GM10248 (cell line): ENCODE measurements around the gene SELENOS.

Experiments
- CTCF ChIA-PET: fragments of 300-600 bp; sonication (Branson Sonifier 250); formaldehyde crosslinking; extraction: SDS; loops from one replicate; lab custom pipeline; 2021; ENCODE audit warnings: antibody characterized with exemption; lab: Yijun Ruan, JAX
- POLR2A ChIA-PET: fragments of 350-650 bp; sonication (Branson Sonifier 250); formaldehyde crosslinking; extraction: SDS; loops from one replicate; lab custom pipeline; 2020; ENCODE audit warnings: antibody characterized with exemption; lab: Yijun Ruan, JAX
- DNase-seq: peaks from one replicate; pipeline ENCODE4 v3.0.0; 2012; ENCODE audit errors: extremely low spot score
- CTCF ChIP-seq: IDR thresholded peaks from 2 replicates; pipeline ENCODE4 v1.5.1; 2012; ENCODE audit warnings: mild to moderate bottlenecking, low read depth; ENCODE audit errors: extremely low read depth, missing control alignments, control extremely low read depth

Gene SELENOS

GRCh38 chr15:101254157-101255050 is 22.9 kb downstream of the SELENOS start:
- DNase-seq: no peak
- TF ChIP-seq CTCF: no peak
- ChIA-PET POLR2A (no interaction called here), CTCF (interaction anchor here (0.8 to 6.4 kb wide), 9 partner anchors 9 to 246 kb away, joined by 3 to 70 read pairs (median 9); no protein-coding TSS in a partner anchor)

- CTCF ChIA-PET: interaction anchor here (1.3 to 6.4 kb wide), 5 partner anchors 110 to 237 kb away, joined by 3 to 70 read pairs (median 5); no protein-coding TSS in a partner anchor
- POLR2A ChIA-PET: interaction anchor here (1.4 kb wide), 1 partner anchor 10 kb away, joined by 8 read pairs; no protein-coding TSS in a partner anchor
Observed at GRCh38 chr15:101252836-101253235, 24.4 kb downstream of the SELENOS start.

GRCh38 chr15:101251830-101252820 is 25.2 kb downstream of the SELENOS start, which contains the start of gene CHSY1:
TSS of gene CHSY1 (minus strand) at chr15:101252048. CDS start at chr15:101251456, 592 bp downstream.
- ChIA-PET CTCF (interaction anchor here (0.6 to 6.4 kb wide), 16 partner anchors 9 to 245 kb away, joined by 3 to 70 read pairs (median 4); no protein-coding TSS in a partner anchor), POLR2A (interaction anchor here (0.6 to 1.4 kb wide), 9 partner anchors 9 to 461 kb away, joined by 3 to 8 read pairs (median 4); no protein-coding TSS in a partner anchor)
- peak; percentile 88 for DNase-seq
- TF ChIP-seq CTCF: peak; percentile 51

More at GRCh38 chr15:101252836-101253235, 24.4 kb downstream of the SELENOS start:
- DNase-seq: no peak
- no peak for TF ChIP-seq CTCF

- no peak for TF ChIP-seq CTCF
- POLR2A ChIA-PET: interaction anchor here (0.6 to 1.2 kb wide), 4 partner anchors 10 to 59 kb away, joined by 3 to 6 read pairs (median 4); no protein-coding TSS in a partner anchor
- CTCF ChIA-PET: interaction anchor here (0.6 to 2.5 kb wide), 13 partner anchors 8 to 244 kb away, joined by 3 to 7 read pairs (median 3); no protein-coding TSS in a partner anchor
- DNase-seq: no peak
Observed at GRCh38 chr15:101250873-101251829, 26.1 kb downstream of the SELENOS start.

GRCh38 chr15:101250341-101250831 is 26.9 kb downstream of the SELENOS start:
- ChIA-PET POLR2A (no interaction called here), CTCF (interaction anchor here (1.2 kb wide), 1 partner anchor 29 kb away, joined by 3 read pairs; no protein-coding TSS in a partner anchor)
- no peak for DNase-seq
- TF ChIP-seq CTCF: no peak
